GM19438 (cell line): Measurements from ENCODE around the gene MEI4.
"Not testable (repeated sequence)": the region's sequence is repeated elsewhere in the genome, so short reads cannot be mapped to it uniquely, and the experiment has no call there.

Source experiments
- ATAC-seq: cut with Tn5 transposase; IDR thresholded peaks from one replicate; pipeline ENCODE4 v1.9.1; 2021; ENCODE audit warnings: low read depth; ENCODE audit not compliant: unreplicated experiment

Gene MEI4

DNA sequence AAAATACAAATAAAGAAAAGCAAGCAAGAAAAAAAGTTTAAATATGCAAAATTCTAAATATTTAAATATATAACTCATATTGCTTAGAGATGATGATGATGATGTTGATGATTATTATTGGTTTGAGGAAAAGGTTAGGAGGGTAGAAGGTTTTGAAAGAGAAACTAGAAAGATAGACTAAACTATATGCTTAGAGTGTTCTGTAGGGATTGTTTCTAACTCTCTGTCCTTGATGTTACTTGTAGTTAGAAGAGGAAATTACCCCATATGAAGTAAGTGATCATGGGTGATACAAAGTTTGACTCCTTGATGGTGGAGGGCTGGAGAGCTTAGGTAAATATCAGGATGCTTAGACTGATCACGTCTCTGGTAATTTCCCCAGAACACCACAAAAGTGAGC, 159.5 kb downstream of the MEI4 start:
- ATAC-seq, result no peak

DNA sequence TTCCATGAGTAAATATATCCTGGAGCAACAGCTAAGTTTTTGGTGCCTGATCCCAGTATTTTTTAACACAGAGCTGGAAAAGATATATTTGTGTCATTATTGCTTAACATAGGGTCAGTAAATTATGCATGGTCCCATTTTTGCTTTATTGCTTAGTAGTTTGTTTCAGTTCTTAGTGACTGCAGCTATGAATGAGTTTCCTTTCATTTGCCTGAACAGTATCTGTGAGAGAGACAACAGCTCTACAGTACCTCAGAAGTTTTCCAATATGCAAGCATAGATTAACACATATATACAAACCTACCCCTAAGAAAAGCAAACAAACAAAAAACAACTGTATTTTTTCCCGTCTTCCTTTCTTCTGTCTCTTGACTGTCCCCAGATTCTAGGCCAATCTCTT, 160.3 kb downstream of the MEI4 start:
- ATAC-seq, result no peak

- no peak for ATAC-seq
These were observed 161.3 kb downstream of the MEI4 start for GRCh38 chr6:77814119-77814518.

DNA sequence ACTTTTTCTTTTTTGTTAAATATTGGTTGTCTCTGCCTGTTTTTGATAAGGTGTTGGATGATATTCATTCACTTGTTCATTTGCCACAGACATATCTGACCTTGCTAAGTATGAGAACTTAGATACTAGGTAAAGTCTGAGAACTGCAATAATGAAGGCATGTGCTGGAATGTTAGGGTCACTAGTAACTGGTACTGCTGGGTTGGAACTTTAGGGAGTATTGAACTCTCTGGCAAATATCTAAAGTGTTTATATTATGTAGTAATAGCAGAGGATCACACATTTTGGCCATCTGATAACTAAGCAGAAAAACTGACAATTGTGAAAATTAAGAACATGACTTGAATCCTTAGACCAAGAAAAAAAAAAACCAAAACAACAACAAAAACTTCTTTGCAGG, 162.7 kb downstream of the MEI4 start:
- ATAC-seq, result no peak

DNA sequence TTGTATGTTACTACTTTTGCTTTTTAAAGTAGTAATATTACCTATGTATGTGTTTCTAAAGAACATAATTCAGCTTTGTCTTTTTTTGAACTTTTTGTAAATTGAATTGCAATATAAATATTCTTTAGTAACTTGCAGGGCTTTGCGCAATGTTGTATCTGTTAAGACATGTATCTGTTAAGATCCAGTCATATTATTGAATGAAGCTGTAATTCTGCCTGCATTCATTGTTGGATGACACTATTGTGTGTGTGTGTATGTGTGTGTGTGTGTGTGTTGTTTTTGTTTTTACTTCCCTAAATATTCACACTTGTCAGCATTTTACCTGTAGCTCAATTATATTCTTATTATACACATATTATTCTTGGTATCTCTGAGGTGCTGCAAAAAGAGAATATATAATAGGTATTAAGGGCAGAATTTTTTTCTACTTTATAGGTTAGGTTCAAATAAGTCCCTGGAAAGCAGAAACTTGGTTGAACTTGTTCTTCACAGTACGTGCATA, 164.0 kb downstream of the MEI4 start:
- no peak for ATAC-seq

- ATAC-seq, result no peak
These were observed 169.4 kb downstream of the MEI4 start for GRCh38 chr6:77822265-77822664.

DNA sequence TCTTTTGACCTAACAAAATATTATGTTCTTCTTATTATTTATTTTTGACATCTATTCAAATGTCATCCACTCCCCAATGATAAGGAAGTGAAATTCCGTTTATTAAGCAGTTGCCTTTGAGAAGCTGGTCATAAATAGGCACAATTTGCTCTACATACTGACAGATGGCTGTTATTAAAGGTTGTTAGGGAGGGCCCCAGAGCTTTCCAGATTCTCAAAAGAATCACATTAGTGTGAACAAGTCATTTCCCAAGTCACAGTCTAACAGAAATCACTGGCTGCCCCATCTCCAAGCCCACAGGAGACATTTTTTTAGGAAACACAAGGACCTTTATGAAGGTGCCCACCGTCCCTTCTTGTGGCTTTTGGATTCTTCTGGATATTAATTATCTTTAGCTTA, 172.4 kb downstream of the MEI4 start:
- ATAC-seq, result no peak

GRCh38 chr6:77829736-77830135, 176.9 kb downstream of the MEI4 start:
- no peak for ATAC-seq

- ATAC-seq, result not testable (repeated sequence)
These were observed 180.9 kb downstream of the MEI4 start for GRCh38 chr6:77833749-77834148.

DNA sequence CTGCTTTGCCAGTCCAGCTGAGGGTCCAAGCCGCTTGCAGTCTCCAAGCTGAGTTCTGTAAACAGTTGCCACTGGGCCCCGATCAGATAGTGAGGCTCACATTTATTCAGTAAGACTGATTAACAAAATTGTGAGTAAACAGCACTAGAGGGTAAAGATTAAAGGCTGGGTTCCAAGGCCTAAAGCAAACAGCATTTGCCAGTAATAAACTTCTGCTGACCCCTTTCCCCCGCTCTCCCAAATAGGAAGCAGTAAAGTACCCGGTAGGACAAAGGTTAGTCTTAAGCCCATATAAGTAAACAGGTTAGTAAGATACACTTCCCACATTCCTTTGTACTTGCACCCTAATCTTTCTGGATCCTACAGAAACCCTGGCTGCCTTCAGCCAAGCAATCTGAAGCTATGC, 181.8 kb downstream of the MEI4 start:
- ATAC-seq, result no peak

DNA sequence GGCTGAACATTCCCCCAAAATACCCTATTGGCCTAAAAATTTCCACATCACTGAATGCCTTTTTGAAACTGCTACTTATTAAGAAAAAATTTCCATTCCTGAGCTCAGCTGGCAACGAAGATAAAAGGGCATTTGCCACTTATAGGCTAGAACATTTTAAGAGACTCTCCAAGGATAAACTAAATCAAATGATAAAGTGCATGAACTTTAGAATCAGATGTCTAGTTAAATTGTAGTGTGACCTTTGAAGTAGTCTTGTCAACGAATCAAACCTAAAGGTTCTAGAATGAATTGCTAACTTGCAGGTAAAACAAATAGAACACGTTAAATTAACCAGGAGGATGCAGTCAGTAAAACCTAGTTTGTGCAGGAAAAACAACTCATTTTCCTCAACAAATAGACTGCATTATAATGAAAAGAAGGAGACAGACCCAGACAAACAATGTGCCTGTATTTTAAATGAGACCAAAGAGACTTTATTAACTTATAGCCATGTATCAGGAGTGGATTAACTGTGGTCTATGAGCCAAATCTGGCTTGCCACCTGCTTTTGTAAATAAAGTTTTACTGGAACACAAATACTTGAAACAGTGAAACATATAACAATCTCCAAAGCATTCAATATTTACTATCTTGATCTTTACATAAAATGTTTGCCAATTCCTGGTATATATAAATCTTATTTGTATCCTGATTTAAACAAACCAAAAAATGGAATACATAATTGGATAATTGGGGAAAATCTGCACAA, 184.4 kb downstream of the MEI4 start:
- ATAC-seq, result no peak

DNA sequence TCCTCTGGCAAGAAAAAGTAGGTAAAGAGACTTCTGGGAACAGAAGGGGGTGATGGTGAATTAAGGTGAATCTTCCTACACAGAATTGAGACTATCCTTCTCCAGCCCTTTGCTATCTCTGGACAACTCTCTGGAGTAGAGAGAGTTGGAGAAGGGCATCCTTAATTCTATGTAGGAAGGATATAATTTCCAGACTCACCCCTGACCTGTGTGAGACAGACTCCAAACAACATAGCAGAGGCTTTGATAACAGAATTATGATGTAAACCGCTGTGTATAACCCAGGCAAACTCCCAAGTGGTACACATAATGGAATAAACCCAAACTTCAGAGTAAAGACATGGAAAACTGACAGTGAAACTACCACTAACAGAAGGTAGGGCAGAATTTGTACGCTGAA, 186.5 kb downstream of the MEI4 start:
- ATAC-seq, result no peak

DNA sequence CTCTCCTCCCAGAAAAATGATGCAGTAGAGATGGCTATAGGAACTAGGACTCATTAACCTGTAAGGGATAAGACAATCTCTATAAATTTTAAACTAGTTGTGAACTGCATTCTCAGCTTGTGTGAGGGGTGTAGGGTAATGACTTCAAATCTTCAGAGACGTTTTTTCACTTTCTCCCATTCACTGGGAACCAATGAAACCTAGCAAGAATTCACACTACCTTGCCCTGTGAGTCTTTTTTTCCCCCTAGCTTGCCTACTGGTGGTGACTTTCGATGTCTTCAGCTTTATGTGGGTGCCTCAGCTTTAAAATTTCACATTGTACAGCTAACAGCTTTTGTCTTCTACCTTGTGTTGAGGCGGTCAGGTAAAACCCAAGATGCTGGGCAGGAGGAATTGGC, 192.0 kb downstream of the MEI4 start:
- no peak for ATAC-seq

GRCh38 chr6:77853401-77853800, 200.6 kb downstream of the MEI4 start:
- no peak for ATAC-seq

- no peak for ATAC-seq
These were observed 203.6 kb downstream of the MEI4 start for GRCh38 chr6:77856391-77856790.

- ATAC-seq, result no peak
These were observed 204.6 kb downstream of the MEI4 start for GRCh38 chr6:77857421-77857820.

GRCh38 chr6:77876300-77876699, 223.5 kb downstream of the MEI4 start:
- no peak for ATAC-seq

GRCh38 chr6:77879527-77879926, 226.7 kb downstream of the MEI4 start:
- ATAC-seq, result no peak

DNA sequence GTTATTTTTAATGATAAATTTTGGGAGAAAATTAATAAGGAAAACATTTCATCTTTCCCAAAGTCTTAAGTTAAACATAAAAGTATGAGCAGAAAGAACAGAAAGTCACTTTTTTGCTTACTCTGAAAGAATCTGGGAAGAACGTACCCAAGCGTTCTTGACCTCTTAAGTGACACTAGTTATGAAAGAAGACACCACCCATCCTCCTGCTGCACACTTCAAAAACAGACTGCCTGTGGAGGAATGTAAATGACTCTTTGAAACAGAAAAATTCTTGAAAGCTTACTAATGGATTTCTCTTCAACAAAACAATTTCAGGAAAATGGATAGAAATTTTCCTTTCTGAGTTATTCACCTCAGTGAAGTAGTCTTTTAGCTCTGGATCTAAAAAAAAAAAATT, 227.7 kb downstream of the MEI4 start:
- no peak for ATAC-seq

DNA sequence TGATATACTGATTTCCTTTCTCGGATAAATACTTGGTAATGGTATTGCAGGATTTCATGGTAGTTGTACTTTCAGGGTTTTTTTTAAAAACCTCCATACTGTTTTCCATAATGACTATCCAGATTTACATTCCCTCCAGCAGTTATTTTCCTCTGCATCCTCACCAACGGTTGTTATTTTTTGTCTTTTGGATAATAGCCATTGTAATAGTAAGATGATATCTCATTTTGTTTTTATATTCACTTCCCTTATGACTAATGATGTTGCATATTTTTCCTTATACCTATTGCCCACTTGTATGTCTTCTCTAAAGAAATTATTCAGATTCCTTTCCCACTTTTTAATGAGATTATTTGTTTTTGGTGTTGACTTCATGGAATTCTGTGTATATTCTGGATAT, 231.0 kb downstream of the MEI4 start:
- ATAC-seq, result no peak

- no peak for ATAC-seq
These were observed 240.6 kb downstream of the MEI4 start for GRCh38 chr6:77893391-77893790.

DNA sequence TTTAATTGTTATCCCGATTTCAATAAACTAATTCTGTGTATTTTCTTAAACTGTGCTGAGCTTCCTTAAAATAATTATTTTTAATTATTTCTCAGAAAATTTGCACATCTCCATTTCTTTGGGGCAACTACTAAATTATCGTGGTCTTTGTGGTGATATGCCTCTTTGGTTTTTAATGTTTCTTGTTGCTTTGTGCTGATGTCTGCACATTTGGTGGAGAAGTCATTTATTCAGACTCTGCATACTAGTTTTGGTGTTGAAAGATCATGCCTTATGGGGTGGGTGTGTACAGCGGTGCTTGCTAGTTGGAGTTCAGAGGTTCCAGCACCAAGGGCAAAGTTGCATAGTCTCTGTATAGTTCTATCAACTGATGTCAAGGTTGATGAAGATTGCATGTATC, 253.2 kb downstream of the MEI4 start:
- ATAC-seq, result no peak

DNA sequence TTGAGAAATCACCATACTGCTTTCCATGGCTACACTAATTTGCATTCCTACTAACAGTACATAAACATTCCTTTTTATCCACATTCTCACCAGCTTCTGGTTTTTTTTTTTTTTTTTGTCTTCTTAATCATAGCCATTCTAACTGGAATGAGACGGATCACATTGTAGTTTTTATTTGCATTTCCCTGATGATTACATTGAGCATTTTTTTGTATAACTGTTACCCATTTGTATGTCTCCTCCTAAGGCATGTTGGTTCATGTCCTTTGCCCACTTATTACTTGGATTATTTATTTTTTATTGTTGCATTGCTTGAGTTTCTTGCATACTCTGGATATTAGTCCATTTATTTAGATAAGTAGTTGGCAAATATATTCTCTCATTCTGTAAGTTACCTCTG, 258.0 kb downstream of the MEI4 start:
- no peak for ATAC-seq
